ENCODE data around the gene WHRN.

The WHRN gene

DNA sequence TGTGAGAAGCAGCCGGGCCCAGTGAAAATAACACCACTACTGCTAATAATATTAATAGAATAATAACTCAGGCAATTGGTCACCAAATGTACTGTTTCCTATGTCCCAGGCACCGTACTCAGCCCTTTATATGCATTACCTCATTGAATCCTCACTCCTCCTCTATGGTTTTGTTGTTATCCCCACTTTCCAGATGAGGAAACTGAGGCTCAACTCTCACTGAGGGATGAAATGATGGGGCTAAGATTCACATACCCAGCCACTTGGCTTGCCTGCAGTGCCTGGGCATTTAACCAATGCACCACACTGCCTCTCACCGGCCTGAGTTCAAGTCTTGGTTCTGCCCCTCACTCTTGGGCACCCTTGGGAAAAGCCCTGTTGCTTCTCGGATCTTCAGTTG lies 34.1 kb downstream of the WHRN start:
- no peak for DNase-seq (ENCODE audit: low read depth)

DNA sequence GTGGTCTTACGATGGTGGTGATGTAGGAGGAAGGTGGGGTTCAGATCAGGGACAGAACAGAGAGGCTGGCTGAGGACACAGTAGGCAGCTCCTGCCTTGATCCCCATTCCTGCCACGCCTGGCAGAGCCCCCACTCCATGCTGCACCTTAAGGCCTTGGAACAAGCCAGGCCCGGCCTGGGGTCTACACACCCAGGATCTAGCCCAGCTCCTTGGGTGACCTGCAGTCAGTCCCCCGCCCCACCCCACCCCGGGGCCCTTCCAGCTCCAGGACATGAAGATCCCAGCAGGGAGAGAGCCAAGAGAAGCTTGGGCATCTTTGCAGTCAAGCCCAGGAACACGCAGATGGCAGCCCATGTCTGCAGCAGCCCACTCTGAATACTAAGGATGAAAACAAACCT lies 34.7 kb downstream of the WHRN start:
- DNase-seq (ENCODE audit: low read depth), result no peak

DNA sequence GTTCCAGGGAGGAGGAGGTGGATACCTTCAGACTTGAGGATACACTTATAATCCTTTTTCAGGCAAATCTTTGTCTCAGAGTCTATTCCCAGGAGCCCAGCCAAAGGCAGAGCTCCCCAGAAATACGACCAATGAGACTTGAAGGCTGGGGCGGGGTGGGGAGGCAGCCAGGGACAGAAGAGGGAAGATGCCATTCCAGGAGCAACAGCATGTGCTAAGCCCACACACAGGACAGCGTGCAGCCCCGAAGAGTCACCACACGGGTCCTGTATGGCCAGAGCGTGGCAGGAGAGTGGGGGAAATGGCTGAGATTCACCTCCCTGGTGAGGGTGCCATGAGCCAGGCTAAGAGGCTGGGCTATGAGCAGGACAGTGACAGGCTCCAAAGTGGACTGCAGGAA lies 35.2 kb downstream of the WHRN start:
- DNase-seq (ENCODE audit: low read depth), result no peak

DNA sequence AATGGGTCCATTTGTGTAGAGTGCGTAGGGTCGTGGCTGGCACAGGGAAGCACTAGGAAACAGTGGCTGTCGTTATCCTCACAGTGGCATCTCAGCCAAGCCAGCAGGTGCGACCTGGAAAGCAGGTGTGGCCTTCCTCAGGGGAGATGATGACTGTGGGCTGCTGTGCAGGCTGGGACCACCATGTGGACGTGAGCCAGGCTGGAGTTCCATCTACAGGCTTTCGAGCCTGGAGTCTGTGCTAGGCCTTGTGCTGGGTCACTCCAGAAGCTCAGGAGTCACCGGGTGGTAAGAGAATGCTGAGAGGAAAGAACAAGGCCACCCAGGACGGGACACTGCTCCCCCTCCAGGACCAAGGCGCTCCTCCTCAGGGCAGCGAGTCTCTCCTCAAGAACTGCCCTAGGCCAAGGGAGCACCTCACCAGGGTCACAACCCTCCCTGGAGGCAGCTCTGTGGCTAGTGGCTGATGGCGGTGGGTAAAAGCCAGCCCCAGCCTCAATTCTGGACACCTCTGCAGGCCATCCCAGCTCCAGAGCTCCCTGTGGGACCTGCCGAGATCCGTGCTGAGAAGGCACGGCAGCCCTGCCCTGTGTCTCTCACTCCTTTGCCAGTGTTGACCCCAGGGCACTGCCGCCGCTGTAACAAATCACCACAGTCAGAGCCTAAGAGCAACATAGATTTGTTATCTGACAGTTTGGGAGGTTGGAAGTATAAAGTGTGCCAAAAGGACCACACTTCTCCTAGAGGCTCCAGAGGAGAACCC lies 36.0 kb downstream of the WHRN start:
- no peak for DNase-seq (ENCODE audit: low read depth)

DNA sequence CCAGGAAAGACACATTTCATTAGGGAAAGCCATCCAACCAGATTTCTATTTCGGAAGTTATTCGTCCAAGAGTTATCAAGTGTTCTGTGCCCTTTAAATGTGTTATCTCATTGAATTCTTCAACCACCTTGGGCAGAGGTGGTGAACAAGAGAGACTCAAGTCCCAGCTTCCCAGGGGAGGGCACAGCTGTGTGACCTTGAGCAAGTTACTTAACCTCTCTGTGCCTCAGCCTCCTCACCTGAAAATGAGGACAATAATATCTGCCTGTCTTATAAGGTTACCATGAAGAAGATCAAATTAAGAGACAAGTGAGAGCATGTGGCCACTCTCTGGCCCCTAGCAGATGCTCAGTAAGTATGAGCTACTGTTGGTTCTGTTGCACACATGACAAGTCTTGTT lies 37.4 kb downstream of the WHRN start:
- no peak for DNase-seq (ENCODE audit: low read depth)

DNA sequence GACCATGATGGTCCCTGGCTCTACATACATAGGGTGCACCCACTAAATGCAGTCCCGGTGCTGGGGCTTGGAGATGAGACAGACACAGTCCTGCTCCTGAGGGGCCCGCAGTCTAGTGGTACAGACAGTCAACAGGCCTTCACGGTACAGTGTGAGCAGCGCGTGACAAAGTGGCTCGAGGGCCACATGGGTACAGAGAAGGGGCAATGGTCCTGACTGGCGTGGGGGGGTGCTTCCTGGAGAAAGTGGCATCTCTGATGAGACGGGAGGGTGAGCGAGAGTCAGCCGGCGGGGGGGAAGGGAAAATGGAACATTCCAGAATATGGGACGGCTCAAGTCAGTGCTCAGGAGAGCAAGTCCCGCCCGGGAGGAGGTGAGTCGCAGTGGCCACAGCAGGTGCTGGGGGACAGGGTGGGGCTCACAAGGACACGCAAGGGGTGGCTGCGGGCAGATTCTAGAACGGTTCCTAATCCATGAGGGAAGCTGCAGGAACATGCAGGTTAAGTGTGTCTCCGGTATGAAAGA lies 38.0 kb downstream of the WHRN start:
- no peak for DNase-seq (ENCODE audit: low read depth)

DNA sequence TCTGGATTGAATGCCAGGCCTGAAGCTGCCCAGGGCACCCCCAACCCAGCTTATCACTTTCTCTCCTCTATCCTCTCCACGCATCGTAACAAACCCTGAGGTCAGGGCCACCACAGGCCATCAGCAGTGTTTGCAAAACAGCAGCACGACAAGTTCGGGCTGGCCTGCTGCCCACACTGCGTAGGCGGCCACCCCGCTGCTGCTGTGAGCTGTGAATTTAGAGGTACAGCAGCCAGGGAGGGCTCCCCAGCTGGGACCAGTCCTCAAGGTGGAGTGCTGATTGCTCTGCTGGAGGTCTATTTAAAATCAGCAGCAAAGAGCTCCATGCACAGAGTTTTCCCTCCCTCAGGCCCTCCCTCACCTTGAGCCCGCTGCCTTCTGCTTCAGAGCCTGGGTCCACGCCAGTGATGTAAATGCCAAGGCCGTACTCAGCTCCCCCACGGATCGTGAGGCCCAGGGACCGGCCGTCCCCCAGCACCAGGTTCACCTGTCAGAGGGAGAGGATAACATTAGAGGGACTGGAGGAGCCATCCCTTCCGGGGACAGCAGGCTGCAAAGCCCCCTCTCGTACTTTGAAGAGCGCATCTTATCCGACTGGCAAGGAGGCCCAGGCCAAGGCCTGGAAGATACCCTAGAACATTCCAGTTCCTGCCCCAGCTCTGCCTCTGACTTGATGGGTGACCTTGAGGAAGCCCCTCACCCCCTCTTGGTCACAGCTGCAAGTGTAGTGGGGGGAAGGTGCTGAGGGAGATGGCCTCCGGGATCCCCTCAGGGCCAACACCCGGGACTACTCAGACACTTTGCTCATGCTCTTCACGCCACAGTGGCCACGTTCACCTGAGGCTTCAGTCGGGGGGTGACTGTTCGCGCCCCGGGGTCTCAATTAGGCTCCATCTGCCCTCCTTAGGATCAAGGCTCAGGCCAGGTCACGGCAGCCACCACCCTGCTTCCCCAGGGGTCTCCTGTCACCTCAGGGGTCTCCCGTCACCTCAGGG lies 39.1 kb downstream of the WHRN start:
- no peak for DNase-seq (ENCODE audit: low read depth)

DNA sequence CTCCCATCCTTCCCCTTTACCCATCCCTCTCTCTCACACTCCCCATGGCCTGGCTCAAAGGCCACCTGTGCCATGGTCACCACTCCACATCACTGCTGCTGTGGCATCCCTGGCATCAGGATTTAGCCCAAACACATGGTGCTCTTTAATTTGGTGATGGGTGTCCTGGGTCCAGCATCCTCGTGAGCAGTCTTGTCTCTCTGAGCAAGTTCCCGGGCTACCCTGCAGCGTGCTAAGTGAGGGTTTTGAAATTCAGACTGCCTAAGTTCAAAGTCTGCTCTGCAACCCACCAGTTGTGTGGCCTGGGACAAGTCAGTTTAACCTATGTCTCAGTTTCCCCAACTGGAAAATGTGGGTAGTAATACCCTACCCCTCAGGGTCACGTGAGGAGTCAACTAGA lies 39.9 kb downstream of the WHRN start:
- no peak for DNase-seq (ENCODE audit: low read depth)

DNA sequence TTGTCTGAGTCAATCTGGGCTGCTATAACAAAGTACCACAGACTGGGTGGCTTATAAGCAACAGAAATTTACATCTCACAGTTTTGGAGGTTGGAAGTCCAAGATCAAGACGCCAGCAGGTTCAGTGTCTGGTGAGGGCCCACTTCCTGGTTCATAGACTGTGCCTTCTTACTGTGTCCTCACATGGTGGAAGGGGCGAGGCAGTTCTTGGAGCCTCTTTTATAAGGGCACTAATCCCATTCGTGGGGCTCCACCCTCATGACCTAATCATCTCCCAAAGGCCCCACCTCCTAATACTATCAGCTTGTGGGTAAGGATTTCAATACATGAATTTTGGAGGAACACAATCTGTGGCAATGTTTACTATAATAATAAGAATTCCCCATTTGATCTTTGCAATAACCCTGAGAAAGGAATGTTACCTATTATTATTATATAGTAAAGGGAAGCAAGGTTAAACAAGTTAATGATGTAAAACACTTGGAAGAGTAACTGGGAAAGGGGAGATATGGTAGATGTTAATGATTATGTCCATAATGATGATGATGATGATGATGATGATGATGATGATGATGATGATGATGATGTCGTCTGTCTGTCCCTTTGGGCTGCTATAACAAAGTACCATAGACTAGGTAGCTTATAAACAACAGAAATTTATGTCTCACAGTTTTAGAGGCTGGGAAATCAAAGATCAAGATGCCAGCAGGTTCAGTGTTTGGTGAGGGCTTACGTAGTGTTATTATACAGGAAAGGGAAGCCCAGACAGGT lies 40.8 kb downstream of the WHRN start:
- DNase-seq (ENCODE audit: low read depth), result no peak

DNA sequence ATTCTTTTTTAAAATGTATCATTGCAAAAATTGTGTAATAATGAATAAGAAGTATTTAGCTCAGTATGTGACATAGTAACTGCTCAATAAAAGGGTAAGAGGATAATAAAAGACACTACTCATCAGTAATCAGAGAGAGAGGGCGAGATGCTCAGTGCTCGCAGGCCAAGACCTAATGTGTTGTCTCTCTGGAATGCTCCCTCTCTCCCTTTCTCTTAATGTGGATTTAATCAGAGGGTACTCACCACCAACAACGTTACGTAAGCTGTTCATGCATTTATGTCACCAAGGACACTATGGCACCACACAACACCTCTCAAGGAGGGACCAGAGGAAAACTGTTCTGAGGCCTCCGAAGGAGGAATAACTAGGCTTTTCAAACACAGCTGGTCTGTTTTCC lies 42.5 kb downstream of the WHRN start:
- no peak for DNase-seq (ENCODE audit: low read depth)

DNA sequence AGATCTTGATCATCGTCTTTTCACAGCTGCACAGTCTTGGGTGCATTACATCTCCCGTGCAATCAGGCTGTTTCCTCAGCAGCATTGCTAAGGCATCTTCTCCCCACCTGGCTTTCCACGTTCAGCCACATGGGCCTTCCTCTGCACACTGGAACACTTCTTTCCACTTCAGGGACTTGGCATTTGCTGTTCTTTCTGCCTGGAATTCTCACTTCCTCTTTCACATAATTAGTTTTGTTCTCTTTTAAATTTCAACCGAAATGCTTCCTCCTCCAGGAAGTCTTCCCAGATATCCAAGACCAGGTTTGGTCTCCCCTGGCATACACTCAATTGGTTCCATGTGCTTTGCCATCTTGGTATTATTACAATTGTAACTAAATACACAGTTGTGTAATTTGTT lies 43.8 kb downstream of the WHRN start:
- DNase-seq (ENCODE audit: low read depth), result no peak

DNA sequence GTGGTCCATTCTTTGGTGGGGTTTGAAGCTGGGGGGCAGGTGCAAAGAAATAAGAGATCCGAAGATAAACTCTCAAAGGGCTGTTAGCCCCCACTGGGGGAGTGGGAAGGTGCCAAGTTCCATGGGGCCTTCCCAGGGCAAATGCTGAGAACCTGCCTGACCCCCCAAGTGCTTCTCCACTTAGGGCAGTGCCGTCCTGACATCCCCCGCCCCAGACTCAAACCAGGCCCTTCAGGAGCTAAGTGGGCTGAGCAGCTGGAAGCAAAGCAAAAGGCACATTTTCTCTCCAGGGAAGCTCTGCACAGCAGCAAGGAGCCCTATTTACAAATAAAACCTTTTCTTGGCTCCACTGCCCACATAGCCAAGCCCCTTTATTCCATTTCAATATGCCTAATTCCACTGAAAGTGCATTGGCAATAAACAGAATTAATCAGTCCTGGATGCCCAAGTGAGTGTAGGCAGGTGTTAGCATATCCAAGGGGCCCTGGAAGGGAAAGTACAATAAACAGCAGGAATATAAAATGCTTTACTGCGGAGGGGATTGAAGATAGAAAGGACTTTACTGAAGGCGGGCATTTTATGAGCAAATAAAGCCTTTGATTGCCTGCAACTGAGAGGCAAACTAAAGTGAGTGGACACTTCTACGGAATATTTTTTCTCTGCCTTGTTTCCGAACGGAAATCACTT lies 44.6 kb downstream of the WHRN start:
- DNase-seq (ENCODE audit: low read depth), result no peak

DNA sequence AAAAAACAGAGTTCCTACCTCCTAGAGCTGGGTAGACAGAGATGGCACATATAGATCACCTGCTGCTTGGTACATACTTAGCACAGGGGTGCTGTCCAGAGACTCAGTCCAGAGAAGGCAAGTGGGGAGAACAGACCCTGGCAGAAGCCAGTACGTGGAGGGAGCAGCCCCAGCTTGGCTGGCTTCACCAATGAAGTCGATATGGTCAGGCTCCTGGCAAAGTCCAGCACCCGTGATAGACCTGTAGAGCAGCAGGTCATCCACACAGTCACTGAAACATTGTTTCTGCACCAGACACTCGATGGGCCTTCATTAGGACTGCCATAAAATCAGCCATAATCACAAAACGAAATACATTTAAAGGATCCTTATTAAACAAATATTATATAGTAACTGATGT lies 45.8 kb downstream of the WHRN start:
- DNase-seq (ENCODE audit: low read depth), result no peak

DNA sequence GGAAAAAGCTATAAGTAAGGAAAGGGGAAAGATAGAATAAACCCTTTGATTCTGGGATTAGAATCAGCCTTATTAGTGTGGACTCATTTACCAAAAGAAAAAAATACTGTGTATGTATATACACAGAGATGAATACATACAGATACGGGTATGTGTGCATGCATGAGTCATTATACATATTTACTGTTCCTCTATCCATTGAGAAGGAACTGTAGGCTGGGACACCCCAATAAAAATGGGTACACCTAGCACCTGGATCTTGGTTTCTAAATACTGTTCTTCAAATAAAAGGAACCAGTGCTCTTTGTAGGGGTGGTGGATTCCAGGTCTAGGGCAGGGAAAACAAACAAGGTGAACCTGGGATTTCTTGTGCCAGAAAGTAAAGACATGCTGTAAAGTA lies 48.3 kb downstream of the WHRN start:
- DNase-seq (ENCODE audit: low read depth), result no peak

DNA sequence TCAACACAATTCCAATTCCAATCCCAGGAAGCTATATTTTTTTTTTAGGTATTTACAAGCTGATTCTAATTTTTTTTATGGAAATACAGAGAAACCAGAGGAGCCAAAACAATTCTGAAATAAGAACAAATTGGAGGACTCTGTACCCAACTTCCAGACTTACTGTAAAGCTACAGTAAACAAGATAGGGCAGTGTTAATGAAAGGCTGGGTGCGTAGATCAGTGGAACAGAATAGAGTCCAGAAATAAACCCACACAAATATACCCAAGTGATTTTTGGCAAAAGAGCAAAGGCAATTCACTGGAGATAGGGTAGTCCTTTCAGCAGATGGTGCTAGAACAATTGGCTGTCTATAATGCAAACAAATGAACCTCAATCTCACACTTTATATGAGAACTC lies 50.6 kb downstream of the WHRN start:
- DNase-seq (ENCODE audit: low read depth), result no peak

DNA sequence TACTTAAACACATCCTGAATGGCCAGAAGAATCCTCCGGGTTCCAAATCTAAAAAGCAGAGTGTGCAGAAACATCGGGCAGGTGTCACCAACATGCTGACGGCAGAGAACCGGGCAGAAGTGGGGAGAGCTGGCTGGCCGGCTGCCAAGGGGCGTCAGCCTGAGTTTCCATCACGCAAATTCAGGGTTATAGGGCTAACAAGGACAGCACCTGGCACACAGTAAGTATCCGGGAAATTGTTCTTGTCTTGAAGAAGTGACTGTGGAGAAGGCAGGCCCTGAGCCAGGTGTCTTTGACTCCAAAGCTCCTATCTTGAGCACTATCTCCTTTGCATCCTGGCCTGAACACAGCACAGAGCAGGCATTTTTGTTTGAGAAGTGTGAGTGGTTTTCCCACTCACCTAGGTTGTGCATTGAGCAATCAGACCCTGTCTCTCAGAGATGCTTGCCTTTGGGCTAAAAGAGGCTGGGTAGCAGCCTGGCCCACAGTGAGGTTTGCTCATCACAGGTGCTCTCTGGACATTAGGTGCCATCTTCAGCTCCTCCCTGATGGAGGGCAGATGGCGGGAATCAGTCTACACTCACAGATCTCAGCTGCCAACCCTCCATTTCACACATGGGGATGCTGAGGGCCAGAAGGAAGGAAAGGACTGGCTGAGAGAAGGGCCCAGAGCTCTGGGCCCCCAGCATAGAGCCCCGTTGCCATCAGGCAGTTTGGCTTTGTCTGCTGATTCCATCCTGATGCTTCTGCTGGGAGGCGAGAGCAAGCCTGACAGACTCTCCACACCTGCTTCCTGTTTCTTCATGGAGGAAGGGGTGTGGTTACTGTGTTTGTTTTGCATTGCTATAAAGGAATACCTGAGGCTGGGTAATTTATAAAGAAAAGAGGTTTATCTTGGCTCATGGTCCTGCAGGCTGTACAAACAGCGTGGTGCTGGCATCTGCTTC lies 52.8 kb downstream of the WHRN start:
- DNase-seq (ENCODE audit: low read depth), result no peak

DNA sequence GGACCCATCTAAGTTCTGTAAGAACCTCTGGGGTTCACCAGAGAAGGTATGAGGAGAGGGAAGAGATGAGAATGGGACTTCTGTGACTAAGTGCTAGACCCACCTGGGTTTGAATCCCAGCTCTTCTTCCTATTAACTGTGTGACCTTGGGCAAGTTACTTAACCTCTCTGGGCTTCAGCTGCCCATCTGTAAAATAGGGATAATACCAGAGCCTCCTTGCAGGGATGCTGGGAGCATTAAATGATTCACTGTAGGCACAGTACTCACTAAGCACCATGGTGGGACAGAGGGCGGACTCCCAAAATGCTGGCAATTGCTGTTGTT lies 53.6 kb downstream of the WHRN start:
- no peak for DNase-seq (ENCODE audit: low read depth)

DNA sequence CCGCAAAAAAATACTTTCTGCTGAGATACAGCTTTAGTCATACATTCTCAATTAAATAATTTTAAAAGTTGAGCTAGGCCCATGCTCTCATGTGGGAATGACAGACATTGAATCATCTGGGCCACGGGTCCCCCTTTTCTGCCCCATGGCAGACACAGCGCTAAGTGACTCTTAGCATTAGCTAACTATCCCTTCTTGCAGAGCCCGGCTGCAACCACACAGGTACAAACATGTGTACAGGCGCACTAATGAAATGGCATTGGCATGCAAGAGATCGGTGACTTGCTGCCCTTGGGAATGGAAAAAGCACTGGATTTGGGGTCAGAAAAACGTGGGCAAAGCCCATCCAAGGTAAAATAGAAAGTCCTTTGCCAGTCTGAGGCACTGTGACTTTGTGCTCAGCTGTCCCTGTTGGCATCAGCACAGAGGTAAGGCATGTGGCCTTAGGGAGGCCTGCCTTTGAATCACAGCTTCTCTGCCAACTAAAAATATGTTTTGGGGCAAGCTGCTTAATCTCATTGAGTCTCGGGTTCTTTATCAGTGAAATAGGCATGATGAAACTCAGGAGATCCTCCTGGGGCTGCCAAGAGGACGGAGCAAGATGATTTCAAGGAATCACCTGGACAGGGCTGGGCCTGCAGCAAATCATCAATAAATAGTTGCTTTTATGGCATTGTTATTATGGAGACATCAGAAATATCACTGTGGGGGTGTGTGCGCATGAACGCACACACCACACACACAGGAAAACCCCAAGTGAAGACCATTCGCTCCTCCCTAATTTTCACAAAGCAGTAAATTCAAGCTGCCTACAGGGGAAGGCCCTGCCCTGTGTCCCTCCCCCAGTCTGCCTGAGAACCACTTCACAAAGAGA lies 54.2 kb downstream of the WHRN start:
- DNase-seq (ENCODE audit: low read depth), result no peak

DNA sequence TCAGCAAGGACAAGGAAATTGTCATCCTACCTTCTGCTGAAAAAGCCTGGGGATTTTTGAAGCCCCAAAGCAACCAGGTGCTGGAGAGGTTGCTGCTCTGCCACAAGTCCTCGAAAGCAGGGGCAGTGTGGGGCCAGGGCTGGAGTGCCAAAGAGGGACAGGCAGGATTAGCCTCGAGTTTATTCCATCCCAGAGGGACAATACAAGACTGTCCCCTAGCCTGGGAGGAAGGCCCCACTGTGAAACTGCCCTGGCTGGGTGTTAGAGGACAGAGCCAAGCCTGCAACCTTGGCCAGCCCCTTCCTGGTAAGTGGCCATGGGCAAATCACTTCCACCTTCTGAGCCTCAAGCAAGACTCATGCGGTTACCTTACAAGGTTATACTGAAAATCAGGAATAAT lies 55.1 kb downstream of the WHRN start:
- no peak for DNase-seq (ENCODE audit: low read depth)

DNA sequence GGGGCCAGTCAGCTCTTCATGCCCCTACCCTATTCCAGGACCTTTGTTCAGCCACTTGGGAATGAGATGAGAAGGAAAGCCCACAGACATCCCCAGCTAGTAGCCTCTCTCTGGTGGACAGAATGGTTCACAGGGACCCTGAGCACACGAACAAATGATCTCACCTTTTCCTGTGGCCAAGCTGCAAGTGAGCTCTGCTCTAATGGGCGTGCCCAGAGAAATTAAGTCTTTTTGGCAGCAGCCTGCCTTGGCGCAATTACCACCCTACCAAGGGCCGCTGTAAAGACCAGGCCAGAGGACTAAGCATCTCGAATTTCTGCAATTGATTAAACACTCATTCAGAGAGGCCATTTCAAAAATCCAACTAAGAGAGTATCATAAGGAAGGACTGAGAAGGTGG lies 56.0 kb downstream of the WHRN start:
- no peak for DNase-seq (ENCODE audit: low read depth)
